NCI-H2107 treated with DMSO at 0.1 percent for 48 hours (cell line): ENCODE data around the gene DSG3.
"Not testable (repeated sequence)": the region's sequence is repeated elsewhere in the genome, so short reads cannot be mapped to it uniquely, and the experiment has no call there.

Experiments
- DNase-seq: peaks from one replicate; lab custom pipeline; 2025; ENCODE audit not compliant: unreplicated experiment; lab: John Stamatoyannopoulos, UW

Gene DSG3

DNA sequence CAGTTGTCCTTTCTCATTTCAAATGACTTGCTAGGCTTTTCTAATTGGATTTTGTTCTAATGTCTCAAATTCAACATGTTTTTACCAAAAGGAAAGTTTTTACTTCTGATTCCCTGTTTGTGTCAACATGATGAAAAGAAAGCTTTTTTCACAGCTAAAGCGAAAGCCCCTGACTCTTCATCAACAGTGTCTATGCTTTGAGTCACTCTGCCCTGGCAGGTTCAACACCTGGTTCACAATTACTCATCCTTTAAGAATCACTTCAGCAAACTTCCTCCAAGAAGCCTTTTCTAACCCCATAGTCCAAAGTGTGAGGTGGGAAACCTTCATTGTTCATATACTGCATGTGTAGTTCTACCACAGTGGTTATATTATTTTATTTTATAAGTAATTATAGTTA lies 42.8 kb downstream of the DSG3 start:
- DNase-seq, result no peak

DNA sequence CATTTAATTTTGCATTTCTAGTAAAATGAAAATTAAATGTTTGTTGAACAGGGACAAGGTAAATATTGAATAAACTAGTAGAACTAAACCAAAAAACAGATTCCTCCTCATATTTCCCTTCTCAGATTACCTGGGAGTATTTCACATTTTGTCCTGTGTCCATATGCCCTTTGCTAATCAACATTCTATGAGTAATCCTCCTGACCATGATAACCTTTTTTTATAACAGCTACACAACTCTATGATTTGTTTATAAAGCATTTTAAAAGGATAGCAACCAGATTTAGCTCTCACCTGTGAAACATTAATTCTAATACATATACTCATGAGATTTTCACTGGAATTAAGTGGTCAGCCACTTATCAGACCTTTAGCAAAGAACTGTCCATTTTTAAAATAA lies 43.3 kb downstream of the DSG3 start:
- DNase-seq, result no peak

GRCh38 chr18:31491586-31491985 lies 44.0 kb downstream of the DSG3 start:
- no peak for DNase-seq

DNA sequence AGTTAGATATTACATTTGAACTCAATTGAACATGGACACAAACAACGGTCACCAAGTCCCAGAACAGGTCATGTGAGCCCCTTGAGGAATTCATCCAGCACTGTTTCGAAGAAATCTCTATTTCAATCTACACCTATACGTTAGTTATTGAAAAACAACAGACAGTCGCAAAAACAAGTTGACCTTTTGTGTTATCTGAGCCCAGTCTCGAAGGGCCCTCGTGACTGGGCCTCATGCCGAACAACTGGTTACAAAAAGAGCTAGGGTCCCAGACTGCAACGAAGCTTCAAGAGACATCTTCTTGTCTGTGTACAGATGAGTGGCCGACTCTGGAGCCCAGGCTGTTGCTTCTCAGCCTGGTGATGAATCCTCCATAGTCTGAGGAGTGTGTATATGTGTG lies 45.1 kb downstream of the DSG3 start:
- DNase-seq, result no peak

- DNase-seq, result no peak
These were observed 45.6 kb downstream of the DSG3 start for GRCh38 chr18:31493171-31493570.

- DNase-seq, result no peak
These were observed 46.4 kb downstream of the DSG3 start for GRCh38 chr18:31493941-31494340.

DNA sequence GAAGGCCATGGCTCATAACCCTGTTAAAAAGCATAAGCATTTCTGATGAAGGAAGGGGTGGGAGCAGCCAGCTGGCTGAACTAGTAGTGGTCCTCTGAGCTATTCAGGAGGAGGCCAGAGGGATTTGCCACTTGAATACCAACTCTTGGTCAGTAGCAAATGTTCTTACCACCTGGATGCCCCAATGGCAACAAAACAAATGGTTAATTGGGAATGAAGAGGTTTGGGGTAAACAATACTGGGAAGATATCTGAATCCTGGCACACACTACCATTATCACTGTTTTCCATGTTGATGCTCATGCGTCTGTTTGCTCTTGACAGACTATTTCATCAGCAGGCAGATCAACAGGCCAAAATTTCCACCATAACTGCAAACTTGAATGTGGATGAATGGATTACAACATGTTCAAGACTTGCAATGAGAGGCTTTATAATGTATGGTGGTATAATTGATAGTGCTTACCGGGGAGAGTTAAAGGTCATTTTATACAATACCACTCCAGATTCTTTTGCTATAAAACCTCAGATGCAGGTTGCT lies 47.2 kb downstream of the DSG3 start:
- not testable (repeated sequence) for DNase-seq

DNA sequence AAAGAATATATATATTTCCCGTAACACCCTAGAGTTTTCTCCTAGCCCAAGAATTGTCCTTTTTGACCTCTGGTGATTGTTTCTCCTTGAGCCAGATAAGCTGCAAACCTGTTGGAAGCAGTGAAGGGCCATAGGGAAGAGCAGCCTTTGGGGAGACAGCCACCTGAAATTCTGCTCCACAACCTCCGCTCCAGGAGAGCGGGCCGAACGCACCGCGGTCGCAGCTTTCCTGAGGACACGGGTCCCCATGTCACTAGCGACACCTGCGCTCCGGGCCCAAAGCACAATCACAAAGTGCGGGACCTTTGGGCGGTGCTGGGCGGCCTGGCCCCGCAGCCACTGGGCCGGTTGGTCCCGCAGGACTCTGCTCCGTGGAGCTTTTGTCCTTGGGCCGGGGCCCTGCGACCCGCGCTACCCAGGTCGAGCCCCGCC lies 49.9 kb downstream of the DSG3 start:
- DNase-seq, result no peak

DNA sequence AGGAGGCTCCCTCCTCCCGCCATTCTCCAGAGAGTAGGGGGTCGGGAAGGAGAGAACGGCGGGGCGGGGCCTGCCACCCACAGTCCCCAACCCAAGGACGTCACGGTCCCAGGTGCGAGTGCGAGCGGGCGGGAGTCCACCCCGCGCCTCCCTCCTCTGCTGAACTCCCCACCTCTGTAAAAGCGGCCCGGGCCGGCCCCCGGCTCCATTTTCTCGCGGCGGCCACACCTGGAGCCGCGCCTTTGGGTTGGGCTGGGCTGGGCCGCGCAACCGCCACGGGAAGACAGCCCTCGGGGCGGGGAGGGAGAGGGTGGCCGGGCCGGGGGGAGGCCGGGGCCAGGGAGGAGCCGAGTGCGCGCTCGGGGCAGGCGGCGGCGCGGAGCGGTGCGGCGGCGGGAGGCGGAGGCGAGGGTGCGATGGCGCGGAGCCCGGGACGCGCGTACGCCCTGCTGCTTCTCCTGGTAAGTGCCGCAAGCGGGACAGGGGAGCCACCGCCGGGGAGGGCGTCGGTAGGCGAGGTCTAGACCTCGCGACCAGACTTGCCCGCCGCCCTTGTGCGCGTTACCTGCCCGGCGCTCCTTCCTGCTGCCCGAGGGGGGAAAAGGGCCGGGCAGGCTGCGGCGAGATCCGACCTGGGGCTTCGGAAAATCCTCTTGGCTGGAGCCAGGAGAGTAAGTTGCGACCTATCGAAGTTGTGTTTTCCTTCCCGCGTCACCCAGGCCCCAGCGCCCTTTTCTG lies 50.5 kb downstream of the DSG3 start, which contains the start of gene DSG2:
Gene DSG2, plus strand, starts transcription at position 342 of the 738 bp plus-strand sequence. Its CDS starts 75 bp downstream, at position 417.
- no peak for DNase-seq

DNA sequence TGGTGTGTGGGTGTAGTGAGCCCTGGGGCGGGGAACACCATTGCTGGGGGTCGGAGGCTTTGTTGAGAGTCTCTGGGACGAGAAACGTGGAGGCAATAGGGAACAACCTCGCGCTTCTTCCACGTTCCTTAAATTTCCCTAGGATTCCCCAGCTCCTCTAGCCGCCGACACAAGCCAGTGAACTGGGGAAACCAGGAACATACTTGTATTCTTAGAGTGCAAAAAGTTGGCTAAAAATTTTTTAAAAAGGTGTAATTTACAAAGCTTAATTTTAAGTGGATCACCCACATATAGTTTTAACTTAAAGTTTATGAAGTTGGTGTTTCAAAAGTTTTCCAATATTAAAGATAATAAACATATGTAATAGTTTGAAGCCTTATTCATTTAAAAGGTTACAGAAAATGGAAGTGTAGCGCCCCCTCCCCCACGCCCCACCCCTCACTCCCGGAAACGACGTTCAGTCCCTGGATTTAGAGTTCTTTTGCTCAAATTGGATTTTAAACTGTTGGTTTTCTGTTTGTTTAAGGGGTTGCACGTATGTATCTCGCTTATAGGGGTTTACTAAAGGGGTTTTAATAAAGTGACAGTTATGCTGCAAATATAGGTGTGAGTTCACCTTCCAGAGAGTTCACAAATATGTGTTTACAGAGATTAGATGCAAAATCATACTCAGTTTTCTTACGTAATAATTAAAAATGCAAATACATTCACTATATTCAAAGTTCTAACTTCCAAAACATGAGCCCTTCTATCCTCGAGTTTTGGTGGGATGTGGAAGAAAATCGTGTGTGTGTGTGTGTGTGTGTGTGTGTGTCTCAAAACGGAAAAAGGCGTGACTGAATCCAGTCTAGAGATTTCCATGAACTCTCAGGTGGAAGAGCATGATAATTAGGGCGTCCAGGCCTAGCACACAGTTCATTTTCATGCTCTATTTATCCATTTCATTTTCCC lies 51.3 kb downstream of the DSG3 start:
- no peak for DNase-seq

DNA sequence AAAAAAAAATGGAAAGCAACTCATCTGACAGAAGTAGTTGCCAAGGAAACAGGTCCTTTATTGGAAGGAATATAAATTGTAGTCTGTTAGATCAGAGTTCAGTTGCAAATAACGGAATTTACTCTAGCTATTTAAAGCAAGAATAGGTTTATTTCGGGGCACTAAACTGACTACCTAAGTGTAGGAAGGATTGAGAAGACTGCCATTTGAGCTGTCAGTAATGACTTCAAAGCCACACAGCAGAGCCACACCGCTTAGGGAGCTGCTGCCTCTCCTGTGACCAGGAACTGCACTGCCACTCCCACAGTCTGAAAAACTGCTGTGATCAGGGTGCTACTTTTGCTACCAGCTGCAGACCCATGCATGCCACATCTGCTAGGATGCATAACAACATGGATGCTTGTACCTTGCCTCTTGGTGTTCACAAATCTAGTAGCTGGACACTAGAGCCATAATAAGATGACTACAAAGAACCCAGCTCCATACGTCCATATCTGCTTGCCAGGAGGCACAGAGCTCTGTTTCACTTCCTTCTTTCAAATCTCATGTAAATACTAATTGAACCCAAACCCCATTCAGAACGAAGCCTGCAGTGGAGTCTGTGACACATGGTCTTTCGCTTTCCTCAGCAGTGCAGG lies 52.6 kb downstream of the DSG3 start:
- DNase-seq, result no peak

GRCh38 chr18:31503011-31503410 lies 55.5 kb downstream of the DSG3 start:
- no peak for DNase-seq

GRCh38 chr18:31504455-31505147 lies 57.1 kb downstream of the DSG3 start:
- DNase-seq, result no peak

DNA sequence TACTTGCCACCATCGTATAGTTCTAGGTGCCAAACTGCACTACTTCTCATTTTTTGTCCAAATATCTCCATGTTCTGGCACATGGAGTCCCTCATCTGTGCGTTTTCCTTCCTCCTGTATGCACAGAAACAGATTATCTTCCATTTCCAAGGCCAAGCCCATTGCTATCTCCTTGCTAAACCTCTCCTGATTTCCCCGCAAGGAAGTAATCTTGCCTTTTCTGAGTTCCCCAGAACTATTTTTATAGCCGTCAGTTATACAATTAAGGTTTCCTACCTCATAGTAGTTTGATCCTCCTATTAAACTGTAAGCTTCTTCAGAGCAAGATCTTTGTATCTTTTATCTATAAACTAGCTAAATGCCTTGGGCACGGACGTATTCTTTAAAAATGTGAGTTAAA lies 57.6 kb downstream of the DSG3 start:
- no peak for DNase-seq

- no peak for DNase-seq
These were observed 58.6 kb downstream of the DSG3 start for GRCh38 chr18:31506024-31506742.

GRCh38 chr18:31507124-31507523 lies 59.6 kb downstream of the DSG3 start:
- not testable (repeated sequence) for DNase-seq

GRCh38 chr18:31508781-31509180 lies 61.2 kb downstream of the DSG3 start:
- DNase-seq, result no peak

DNA sequence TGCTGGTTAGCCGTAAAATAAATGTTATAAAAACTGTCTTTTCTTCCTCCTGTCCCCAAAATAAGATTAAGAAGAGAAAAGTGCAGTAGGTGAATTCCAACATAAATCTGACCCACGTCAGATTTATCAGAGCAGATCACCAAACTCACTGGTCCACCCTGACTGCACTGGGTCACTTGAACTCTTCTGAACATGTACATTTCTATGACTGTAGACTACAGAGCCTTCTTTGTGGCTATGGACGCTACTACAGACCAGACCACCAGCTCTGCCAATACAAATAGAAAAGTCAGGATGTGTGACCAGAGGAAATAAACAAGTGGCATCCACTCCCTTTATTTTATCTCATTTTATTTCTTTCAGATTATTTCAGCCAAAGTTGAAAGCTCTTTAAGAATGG lies 62.0 kb downstream of the DSG3 start:
- DNase-seq, result no peak

- no peak for DNase-seq
These were observed 62.8 kb downstream of the DSG3 start for GRCh38 chr18:31510319-31510718.

GRCh38 chr18:31511098-31511497 lies 63.6 kb downstream of the DSG3 start:
- DNase-seq, result no peak
